MCF 10A (cell line): ENCODE results near the gene TC2N. TPM values are rescaled to one million over a fixed set of nuclear protein-coding genes. Genes with fewer than 3 reads are reported as not detected.

ENCODE experiments used
- BruUV-seq: library from RNA; stranded (reverse); fragments of 400-500 nt; replicated peaks from 2 replicates; lab custom pipeline; 2021; lab: Mats Ljungman, UMichigan
- CTCF ChIA-PET: fragments of 300-600 bp; sonication (Branson Sonifier 250); formaldehyde crosslinking; extraction: SDS; loops from one replicate; lab custom pipeline; 2021; ENCODE audit warnings: antibody characterized with exemption, inconsistent platforms; lab: Yijun Ruan, JAX
- POLR2A ChIA-PET: fragments of 300-600, 350-650 bp; sonication (Branson Sonifier 250); formaldehyde crosslinking; extraction: SDS; loops from one replicate; lab custom pipeline; 2020; ENCODE audit warnings: antibody characterized with exemption, inconsistent platforms; lab: Yijun Ruan, JAX
- DNase-seq: peaks from one replicate; pipeline ENCODE4 v3.0.0-alpha.2; 2018; ENCODE audit not compliant: unreplicated experiment
- H3K27ac Mint-ChIP-seq: one replicate; pipeline ENCODE4 v1.8.0; 2022; ENCODE audit warnings: mild to moderate bottlenecking, low read depth, mixed read lengths; ENCODE audit not compliant: unreplicated experiment
- H3K27me3 Mint-ChIP-seq: one replicate; pipeline ENCODE4 v1.8.0; 2022; ENCODE audit warnings: mixed read lengths; ENCODE audit not compliant: insufficient read depth, unreplicated experiment
- H3K36me3 Mint-ChIP-seq: one replicate; pipeline ENCODE4 v1.8.0; 2022; ENCODE audit warnings: mild to moderate bottlenecking, moderate library complexity, mixed read lengths; ENCODE audit not compliant: insufficient read depth, unreplicated experiment
- H3K4me1 Mint-ChIP-seq: one replicate; pipeline ENCODE4 v1.8.0; 2022; ENCODE audit warnings: mixed read lengths; ENCODE audit not compliant: insufficient read depth, unreplicated experiment
- H3K4me3 Mint-ChIP-seq: one replicate; pipeline ENCODE4 v1.8.0; 2022; ENCODE audit warnings: mild to moderate bottlenecking, moderate library complexity, mixed read lengths; ENCODE audit not compliant: unreplicated experiment
- H3K9me3 Mint-ChIP-seq: one replicate; pipeline ENCODE4 v1.8.0; 2022; ENCODE audit warnings: mixed read lengths; ENCODE audit not compliant: unreplicated experiment
- intact Hi-C: fragments of 100-400 bp; cut with micrococcal nuclease; formaldehyde crosslinking; loops from 2 replicates; pipeline ENCODE4 v1.14.1; 2022
- total RNA-seq: library from RNA; stranded (reverse); gene quantifications from 2 replicates; pipeline ENCODE4 v1.2.3, GENCODE V29; 2022
- TF ChIP-seq, protein P1 (sequence below): fragments of 200-600 bp; IDR thresholded peaks from one replicate; pipeline ENCODE4 v1.8.0; 2022; ENCODE audit warnings: antibody characterized with exemption, mild to moderate bottlenecking; ENCODE audit not compliant: unreplicated experiment

TC2N gene
- total RNA-seq, 1 experiment from 2014 or later = 11.8 TPM

DNA sequence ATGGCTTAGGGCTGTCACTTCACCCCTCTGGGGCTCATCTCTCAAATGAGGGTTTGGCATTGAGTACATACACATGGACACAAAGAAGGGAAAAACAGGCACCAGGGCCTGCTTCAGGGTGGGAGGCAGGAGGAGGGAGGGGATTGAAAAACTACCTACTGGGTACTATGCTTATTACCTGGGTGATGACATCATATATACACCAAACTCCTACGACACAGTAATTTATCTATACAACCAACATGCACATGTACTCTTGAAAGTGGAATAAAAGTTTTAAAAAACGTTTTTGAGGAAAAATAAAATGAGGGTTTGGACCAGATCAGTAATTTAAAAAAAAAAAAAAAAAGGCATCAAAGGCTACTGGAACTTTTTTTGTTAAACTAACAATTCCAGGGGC, 3.6 kb upstream of the TC2N start:
- intact Hi-C loops = no loop called here
- TF ChIP-seq, protein P1, sequence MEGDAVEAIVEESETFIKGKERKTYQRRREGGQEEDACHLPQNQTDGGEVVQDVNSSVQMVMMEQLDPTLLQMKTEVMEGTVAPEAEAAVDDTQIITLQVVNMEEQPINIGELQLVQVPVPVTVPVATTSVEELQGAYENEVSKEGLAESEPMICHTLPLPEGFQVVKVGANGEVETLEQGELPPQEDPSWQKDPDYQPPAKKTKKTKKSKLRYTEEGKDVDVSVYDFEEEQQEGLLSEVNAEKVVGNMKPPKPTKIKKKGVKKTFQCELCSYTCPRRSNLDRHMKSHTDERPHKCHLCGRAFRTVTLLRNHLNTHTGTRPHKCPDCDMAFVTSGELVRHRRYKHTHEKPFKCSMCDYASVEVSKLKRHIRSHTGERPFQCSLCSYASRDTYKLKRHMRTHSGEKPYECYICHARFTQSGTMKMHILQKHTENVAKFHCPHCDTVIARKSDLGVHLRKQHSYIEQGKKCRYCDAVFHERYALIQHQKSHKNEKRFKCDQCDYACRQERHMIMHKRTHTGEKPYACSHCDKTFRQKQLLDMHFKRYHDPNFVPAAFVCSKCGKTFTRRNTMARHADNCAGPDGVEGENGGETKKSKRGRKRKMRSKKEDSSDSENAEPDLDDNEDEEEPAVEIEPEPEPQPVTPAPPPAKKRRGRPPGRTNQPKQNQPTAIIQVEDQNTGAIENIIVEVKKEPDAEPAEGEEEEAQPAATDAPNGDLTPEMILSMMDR = no peak
- Mint-ChIP-seq H3K9me3 (no peaks in the 10 kb centered on the region), H3K4me3 (no peak overlapping the region), H3K27ac (no peak overlapping the region), H3K27me3 (no peaks in the 10 kb centered on the region), H3K36me3 (no peaks in the 10 kb centered on the region), H3K4me1 (peaks cover 23% of the 10 kb centered on the region)
- BruUV-seq = no TSS peak
- CTCF ChIA-PET = interaction anchor here (0.6 kb wide), 1 partner anchor 43 kb away, joined by 3 read pairs; no protein-coding TSS in a partner anchor
- POLR2A ChIA-PET = no interaction called here
- no peak for DNase-seq

DNA sequence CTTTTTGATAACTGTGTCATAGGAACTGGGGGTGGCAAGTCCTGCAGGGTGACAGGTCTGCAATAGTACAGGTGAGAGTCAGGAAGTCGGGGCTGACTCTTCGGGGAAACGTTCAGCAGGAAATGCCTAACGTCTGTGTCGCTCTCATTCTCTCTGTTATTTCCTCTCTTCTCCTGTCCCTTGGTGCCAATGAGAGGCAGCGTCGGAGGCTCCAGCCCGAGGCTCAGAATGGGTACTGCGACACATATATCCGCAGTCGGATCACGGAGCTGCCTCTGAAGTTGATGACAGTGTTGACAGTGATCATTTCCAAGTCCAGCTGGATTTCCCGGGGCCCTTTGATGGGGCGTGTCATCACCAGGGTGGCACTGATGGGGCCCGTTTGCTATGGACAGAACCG, 2.7 kb upstream of the TC2N start:
- TF ChIP-seq, protein P1 = no peak
- DNase-seq = no peak
- ChIA-PET CTCF (no interaction called here), POLR2A (no interaction called here)
- Mint-ChIP-seq H3K36me3 (no peaks in the 10 kb centered on the region), H3K27me3 (no peaks in the 10 kb centered on the region), H3K4me3 (no peak overlapping the region), H3K27ac (peak overlapping the region; percentile 12), H3K9me3 (no peaks in the 10 kb centered on the region), H3K4me1 (peaks cover 23% of the 10 kb centered on the region)
- no TSS peak for BruUV-seq
- intact Hi-C loops = no loop called here

DNA sequence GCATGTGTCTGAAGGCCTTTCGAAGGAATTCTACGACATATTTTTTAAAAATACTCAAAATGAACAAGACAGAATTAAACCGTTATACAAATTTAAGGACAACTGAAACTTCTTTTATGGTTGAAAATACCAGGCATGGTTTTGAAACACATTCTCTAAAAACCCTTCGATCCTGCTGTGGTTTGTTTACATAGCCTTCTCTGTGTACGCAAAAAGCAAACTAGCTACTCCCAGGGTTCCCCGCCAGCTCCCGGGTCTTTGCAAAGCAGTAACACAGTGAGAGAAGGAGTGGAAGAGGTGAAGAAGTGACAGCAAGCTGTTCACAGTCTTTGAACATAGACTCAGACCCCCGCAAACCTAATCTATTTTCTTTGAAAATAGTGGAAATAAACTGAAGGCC, 2.2 kb upstream of the TC2N start:
- POLR2A ChIA-PET = no interaction called here
- Mint-ChIP-seq H3K27me3 (no peaks in the 10 kb centered on the region), H3K4me1 (peaks cover 23% of the 10 kb centered on the region), H3K36me3 (no peaks in the 10 kb centered on the region), H3K4me3 (no peak overlapping the region), H3K9me3 (no peaks in the 10 kb centered on the region), H3K27ac (peak overlapping the region; percentile 12)
- CTCF ChIA-PET = no interaction called here
- TF ChIP-seq, protein P1 = no peak
- no TSS peak for BruUV-seq
- DNase-seq = no peak
- intact Hi-C loops = no loop called here

DNA sequence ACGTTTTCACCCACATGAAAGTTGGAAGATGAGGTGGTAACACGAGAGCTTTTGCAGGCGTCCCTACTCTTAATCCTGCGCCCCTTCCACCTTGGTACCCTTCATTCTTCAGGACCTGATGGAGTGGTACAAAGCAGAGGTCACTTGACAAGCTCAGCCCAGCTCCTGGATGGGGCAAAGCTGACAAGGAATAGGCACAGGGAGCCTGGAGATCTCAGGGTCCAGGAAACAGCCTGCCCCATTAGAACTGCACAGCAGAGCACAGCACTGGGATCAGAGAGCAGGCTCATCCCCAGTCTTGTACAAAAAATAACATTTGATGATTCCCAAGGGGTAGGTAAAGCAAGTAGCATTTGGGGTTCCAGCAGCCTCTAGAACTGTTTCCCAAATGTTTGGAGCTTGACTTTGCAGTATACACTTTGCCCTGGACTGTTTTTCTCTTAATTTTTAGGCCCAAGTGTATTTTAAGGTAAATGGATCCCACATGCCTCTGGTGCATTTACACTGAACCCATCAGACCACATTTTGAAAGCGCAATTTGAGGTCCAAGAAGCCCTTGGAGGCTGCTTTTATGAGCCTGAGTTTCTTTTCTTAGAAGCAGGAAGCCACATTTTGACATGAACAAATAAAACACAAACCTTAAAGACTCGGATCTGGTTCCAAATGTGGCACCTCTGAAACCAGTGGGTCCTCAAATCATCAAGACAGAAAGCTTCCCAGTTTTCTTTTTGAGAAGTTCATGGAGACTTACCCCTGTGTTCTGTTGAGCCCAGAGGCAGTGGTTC, 633 bp downstream of the TC2N start:
- intact Hi-C loops = no loop called here
- CTCF ChIA-PET = interaction anchor here (0.7 kb wide), 1 partner anchor 12 kb away, joined by 3 read pairs; no protein-coding TSS in a partner anchor
- H3K9me3 Mint-ChIP-seq = no peaks in the 10 kb centered on the region

More for the DNA sequence above, 633 bp downstream of the TC2N start:
- H3K36me3 Mint-ChIP-seq = no peaks in the 10 kb centered on the region
- H3K27me3 Mint-ChIP-seq = no peaks in the 10 kb centered on the region
- peaks cover 13% of the 10 kb centered on the region for H3K4me1 Mint-ChIP-seq
- TF ChIP-seq, protein P1 = no peak
- no TSS peak for BruUV-seq
- POLR2A ChIA-PET = no interaction called here
- no peak overlapping the region for H3K4me3 Mint-ChIP-seq
- no peak for DNase-seq
- H3K27ac Mint-ChIP-seq = no peak overlapping the region
